K562 (cell line): ENCODE measurements around the gene SPG21.

Experiments used
- HDAC8 ChIP-seq: fragments of 450-650 bp; IDR thresholded peaks from 2 replicates; pipeline ENCODE4 v1.6.1; 2016; ENCODE audit warnings: mild to moderate bottlenecking, missing genetic modification characterization, moderate library complexity, missing compliant biosample characterization
- IFI16 ChIP-seq: fragments of 250-450 bp; sonication (Bioruptor Pico); IDR thresholded peaks from 2 replicates; pipeline ENCODE4 v2.1.2; 2022; ENCODE audit warnings: mild to moderate bottlenecking, inconsistent platforms
- KLF16 ChIP-seq: IDR thresholded peaks from 2 replicates; pipeline ENCODE4 v1.6.1; 2016; ENCODE audit warnings: antibody characterized with exemption
- MXI1 ChIP-seq: IDR thresholded peaks from 2 replicates; pipeline ENCODE4 v1.6.1; 2011; ENCODE audit warnings: low read depth, mild to moderate bottlenecking, improper control_type of control experiment, low read length
- NFIC ChIP-seq: fragments of 450-650 bp; IDR thresholded peaks from 2 replicates; pipeline ENCODE4 v1.6.1; 2017; ENCODE audit warnings: mild to moderate bottlenecking, inconsistent platforms
- SETDB1 ChIP-seq: IDR thresholded peaks from one replicate; pipeline ENCODE4 v1.6.1; 2012; ENCODE audit warnings: low read length, control low read depth, inconsistent platforms
- SMC3 ChIP-seq: conservative IDR thresholded peaks from 2 replicates; pipeline ENCODE4 v1.6.1; 2011; ENCODE audit warnings: low read depth, low read length, improper control_type of control experiment; ENCODE audit not compliant: insufficient read depth
- TF ChIP-seq, protein P1 (sequence below): fragments of 450-650 bp; IDR thresholded peaks from 2 replicates; pipeline ENCODE4 v1.6.1; 2016; ENCODE audit warnings: antibody characterized with exemption
- TF ChIP-seq, protein P2 (sequence below): fragments of 450-650 bp; IDR thresholded peaks from 2 replicates; pipeline ENCODE4 v1.6.1; 2018; ENCODE audit not compliant: partially characterized antibody
- TF ChIP-seq, protein P3 (sequence below), 3 experiments: IDR thresholded peaks in 2 of 3; conservative IDR thresholded peaks in 1 of 3; 2 replicates each; pipeline ENCODE4 v1.5.1; 2011 to 2012; ENCODE audit warnings: low read length in 3 of 3, mild to moderate bottlenecking in 3 of 3, control low read depth in 2 of 3, improper control_type of control experiment in 1 of 3, inconsistent platforms in 1 of 3, low read depth in 1 of 3, mixed read lengths in 1 of 3, moderate library complexity in 1 of 3; ENCODE audit not compliant: insufficient read depth in 2 of 3
- TF ChIP-seq, protein P4 (sequence below), 2 experiments: fragments of 450-650 bp; formaldehyde crosslinking in 1 of 2; IDR thresholded peaks; 2 replicates each; pipeline versions ENCODE4 v1.4.0 to v1.6.1; 2014 to 2020; ENCODE audit warnings: mild to moderate bottlenecking in 2 of 2, borderline replicate concordance in 1 of 2, low read depth in 1 of 2

DNA sequence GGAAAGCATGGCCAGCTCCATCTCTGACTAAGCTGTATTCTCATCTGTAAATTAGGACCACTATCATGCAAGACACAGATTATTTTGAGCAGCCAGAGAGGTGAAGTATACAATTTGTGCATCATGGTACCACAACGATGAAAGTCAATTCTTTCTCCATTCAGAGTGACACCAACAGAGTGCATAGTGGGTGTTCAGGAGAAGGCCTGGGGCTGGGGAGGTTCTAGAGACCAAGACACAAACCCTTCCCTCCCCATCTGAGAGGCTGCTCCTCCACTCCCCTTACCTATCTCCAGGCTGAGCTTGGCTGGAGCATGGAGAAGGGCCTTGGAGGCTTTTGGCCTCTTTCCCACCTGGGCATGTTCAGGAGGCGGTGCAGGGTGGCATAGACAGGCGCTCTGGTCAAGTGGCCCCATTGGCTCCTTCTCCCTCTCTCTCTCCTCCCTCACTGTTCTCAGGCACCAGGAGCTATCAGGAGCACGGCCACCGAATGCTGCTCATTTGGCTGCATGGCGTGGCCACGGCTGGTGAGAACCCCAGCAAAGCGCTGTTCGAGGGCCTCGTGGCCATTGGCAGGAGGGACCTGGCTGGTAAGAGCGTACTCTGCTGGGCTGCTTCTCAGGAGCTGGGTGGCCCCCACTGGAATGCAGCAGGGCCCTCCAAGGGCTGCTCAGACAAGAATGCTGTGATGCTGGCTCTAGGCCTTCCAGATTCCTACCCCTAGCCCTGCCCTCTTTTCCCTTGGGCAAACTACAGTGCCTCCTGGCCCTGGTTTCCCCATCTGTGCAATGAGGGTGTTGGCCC is 40.1 kb downstream of the SPG21 start:
- TF ChIP-seq HDAC8 (tag), result no peak
- TF ChIP-seq, protein P1, sequence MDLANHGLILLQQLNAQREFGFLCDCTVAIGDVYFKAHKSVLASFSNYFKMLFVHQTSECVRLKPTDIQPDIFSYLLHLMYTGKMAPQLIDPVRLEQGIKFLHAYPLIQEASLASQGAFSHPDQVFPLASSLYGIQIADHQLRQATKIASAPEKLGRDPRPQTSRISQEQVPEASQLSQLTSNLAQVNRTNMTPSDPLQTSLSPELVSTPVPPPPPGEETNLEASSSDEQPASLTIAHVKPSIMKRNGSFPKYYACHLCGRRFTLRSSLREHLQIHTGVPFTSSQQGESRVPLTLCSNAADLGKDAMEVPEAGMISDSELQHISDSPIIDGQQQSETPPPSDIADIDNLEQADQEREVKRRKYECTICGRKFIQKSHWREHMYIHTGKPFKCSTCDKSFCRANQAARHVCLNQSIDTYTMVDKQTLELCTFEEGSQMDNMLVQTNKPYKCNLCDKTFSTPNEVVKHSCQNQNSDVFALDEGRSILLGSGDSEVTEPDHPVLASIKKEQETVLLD, result no peak
- no peak for TF ChIP-seq SETDB1
- TF ChIP-seq MXI1, result no peak
- TF ChIP-seq, protein P2, sequence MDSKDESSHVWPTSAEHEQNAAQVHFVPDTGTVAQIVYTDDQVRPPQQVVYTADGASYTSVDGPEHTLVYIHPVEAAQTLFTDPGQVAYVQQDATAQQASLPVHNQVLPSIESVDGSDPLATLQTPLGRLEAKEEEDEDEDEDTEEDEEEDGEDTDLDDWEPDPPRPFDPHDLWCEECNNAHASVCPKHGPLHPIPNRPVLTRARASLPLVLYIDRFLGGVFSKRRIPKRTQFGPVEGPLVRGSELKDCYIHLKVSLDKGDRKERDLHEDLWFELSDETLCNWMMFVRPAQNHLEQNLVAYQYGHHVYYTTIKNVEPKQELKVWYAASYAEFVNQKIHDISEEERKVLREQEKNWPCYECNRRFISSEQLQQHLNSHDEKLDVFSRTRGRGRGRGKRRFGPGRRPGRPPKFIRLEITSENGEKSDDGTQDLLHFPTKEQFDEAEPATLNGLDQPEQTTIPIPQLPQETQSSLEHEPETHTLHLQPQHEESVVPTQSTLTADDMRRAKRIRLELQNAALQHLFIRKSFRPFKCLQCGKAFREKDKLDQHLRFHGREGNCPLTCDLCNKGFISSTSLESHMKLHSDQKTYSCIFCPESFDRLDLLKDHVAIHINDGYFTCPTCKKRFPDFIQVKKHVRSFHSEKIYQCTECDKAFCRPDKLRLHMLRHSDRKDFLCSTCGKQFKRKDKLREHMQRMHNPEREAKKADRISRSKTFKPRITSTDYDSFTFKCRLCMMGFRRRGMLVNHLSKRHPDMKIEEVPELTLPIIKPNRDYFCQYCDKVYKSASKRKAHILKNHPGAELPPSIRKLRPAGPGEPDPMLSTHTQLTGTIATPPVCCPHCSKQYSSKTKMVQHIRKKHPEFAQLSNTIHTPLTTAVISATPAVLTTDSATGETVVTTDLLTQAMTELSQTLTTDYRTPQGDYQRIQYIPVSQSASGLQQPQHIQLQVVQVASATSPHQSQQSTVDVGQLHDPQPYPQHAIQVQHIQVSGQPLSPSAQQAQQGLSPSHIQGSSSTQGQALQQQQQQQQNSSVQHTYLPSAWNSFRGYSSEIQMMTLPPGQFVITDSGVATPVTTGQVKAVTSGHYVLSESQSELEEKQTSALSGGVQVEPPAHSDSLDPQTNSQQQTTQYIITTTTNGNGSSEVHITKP, result no peak
- TF ChIP-seq IFI16 (CRISPR knock-in tag), result no peak
- no peak for TF ChIP-seq NFIC
- no peak for TF ChIP-seq KLF16
- TF ChIP-seq, protein P3, sequence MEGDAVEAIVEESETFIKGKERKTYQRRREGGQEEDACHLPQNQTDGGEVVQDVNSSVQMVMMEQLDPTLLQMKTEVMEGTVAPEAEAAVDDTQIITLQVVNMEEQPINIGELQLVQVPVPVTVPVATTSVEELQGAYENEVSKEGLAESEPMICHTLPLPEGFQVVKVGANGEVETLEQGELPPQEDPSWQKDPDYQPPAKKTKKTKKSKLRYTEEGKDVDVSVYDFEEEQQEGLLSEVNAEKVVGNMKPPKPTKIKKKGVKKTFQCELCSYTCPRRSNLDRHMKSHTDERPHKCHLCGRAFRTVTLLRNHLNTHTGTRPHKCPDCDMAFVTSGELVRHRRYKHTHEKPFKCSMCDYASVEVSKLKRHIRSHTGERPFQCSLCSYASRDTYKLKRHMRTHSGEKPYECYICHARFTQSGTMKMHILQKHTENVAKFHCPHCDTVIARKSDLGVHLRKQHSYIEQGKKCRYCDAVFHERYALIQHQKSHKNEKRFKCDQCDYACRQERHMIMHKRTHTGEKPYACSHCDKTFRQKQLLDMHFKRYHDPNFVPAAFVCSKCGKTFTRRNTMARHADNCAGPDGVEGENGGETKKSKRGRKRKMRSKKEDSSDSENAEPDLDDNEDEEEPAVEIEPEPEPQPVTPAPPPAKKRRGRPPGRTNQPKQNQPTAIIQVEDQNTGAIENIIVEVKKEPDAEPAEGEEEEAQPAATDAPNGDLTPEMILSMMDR (IDR thresholded peaks at IDR 0.05 in 2 of 3, conservative IDR thresholded peaks at IDR 0.05 in 1 of 3; ENCODE audit: insufficient read depth in 2 of 3, low read depth in 1 of 3, low read length in 3 of 3), result no peak
- TF ChIP-seq SMC3, result no peak
- TF ChIP-seq, protein P4, sequence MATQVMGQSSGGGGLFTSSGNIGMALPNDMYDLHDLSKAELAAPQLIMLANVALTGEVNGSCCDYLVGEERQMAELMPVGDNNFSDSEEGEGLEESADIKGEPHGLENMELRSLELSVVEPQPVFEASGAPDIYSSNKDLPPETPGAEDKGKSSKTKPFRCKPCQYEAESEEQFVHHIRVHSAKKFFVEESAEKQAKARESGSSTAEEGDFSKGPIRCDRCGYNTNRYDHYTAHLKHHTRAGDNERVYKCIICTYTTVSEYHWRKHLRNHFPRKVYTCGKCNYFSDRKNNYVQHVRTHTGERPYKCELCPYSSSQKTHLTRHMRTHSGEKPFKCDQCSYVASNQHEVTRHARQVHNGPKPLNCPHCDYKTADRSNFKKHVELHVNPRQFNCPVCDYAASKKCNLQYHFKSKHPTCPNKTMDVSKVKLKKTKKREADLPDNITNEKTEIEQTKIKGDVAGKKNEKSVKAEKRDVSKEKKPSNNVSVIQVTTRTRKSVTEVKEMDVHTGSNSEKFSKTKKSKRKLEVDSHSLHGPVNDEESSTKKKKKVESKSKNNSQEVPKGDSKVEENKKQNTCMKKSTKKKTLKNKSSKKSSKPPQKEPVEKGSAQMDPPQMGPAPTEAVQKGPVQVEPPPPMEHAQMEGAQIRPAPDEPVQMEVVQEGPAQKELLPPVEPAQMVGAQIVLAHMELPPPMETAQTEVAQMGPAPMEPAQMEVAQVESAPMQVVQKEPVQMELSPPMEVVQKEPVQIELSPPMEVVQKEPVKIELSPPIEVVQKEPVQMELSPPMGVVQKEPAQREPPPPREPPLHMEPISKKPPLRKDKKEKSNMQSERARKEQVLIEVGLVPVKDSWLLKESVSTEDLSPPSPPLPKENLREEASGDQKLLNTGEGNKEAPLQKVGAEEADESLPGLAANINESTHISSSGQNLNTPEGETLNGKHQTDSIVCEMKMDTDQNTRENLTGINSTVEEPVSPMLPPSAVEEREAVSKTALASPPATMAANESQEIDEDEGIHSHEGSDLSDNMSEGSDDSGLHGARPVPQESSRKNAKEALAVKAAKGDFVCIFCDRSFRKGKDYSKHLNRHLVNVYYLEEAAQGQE (IDR thresholded peaks at IDR 0.05; ENCODE audit: borderline replicate concordance), result no peak
- TF ChIP-seq, protein P4 (CRISPR knock-in tag; IDR thresholded peaks at IDR 0.05; ENCODE audit: low read depth), result no peak
